GM12892 (cell line): ENCODE data around the gene TEKTIP1.
"Not testable (repeated sequence)": the region's sequence is repeated elsewhere in the genome, so short reads cannot be mapped to it uniquely, and the experiment has no call there.

Experiments used
- DNase-seq: peaks from one replicate; pipeline ENCODE4 v3.0.0; 2011; ENCODE audit not compliant: insufficient read length
- FAIRE-seq: peaks from 2 replicates; lab custom pipeline; 2011; peaks lifted over from hg19 to GRCh38; lab: Jason Lieb, UNC
- POLR2A ChIP-seq: IDR thresholded peaks from 2 replicates; pipeline ENCODE4 v1.6.1; 2011; ENCODE audit warnings: low read depth, low read length, control low read depth
- POLR2AphosphoS5 ChIP-seq: IDR thresholded peaks from 2 replicates; pipeline ENCODE4 v1.6.1; 2011; ENCODE audit warnings: low read depth, low read length, control low read depth
- TAF1 ChIP-seq: IDR thresholded peaks from 2 replicates; pipeline ENCODE4 v1.6.1; 2011; ENCODE audit warnings: low read depth, mild to moderate bottlenecking, control low read depth, low read length, borderline replicate concordance

The TEKTIP1 gene

DNA sequence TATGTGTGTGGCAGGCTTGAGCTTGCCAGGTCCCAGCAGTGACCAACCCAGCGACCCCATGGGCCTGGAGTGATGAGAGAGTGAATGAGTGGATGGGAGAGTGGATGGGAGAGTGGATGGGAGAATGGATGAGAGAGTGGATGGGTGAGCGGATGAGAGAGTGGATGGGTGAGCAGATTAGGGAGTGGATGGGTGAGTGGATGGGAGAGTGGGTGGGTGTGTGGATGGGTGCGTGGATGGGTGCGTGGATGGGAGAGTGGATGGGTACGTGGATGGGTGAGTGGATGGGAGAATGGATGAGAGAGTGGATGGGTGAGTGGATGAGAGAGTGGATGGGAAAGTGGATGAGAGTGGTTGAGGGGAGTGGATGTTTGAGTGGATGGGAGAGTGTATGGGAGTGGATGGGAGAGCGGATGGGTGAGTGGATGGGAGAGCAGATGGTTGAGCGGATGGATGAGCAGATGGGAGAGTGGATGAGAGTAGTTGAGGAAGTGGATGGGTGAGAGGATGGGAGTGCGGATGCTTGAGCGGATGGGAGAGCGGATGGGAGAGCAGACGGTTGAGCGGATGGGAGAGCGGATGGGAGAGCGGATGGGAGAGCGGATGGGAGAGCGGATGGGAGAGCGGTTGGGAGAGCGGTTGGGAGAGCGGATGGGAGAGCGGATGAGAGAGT lies 10.3 kb upstream of the TEKTIP1 start:
- DNase-seq (no peak), FAIRE-seq (no peak)
- TF ChIP-seq POLR2A (no peak), TAF1 (no peak), POLR2AphosphoS5 (no peak)

DNA sequence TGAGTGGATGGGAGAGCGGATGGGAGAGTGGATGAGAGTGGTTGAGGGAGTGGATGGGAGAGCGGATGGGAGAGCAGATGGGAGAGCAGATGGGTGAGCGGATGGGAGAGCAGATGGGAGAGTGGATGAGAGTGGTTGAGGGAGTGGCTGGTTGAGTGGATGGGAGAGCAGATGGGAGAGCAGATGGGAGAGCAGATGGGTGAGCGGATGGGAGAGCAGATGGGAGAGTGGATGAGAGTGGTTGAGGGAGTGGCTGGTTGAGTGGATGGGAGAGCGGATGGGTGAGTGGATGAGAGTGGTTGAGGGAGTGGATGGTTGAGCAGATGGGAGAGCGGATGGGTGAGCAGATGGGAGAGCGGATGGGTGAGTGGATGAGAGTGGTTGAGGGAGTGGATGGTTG lies 9.7 kb upstream of the TEKTIP1 start:
- FAIRE-seq, DNase-seq: not testable (repeated sequence)

DNA sequence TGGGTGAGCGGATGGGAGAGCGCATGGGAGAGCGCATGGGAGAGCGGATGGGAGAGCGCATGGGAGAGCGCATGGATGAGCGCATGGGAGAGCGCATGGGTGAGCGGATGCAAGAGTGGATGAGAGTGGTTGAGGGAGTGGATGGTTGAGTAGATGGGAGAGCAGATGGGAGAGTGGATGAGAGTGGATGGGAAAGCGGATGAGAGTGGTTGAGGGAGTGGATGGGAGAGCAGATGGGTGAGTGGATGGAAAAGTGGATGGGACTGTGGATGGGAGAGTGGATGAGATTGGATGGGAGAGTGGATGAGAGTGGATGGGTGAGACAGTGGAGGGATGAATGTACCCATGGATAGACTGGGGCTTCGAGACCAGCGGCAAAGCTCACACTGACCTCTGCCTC lies 8.6 kb upstream of the TEKTIP1 start:
- DNase-seq (no peak), FAIRE-seq (no peak)
- TF ChIP-seq POLR2A (no peak), TAF1 (no peak), POLR2AphosphoS5 (no peak)

DNA sequence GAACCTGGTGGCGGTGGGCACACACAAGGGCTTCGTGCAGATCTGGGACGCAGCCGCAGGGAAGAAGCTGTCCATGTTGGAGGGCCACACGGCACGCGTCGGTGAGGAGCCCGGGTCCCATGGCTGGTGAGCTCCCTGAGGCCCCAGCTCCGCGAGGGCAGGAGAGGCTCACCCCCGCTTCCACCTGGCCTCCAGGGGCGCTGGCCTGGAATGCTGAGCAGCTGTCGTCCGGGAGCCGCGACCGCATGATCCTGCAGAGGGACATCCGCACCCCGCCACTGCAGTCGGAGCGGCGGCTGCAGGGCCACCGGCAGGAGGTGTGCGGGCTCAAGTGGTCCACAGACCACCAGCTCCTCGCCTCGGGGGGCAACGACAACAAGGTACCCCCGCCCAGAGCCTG lies 7.3 kb upstream of the TEKTIP1 start:
- DNase-seq (no peak), FAIRE-seq (no peak)
- TF ChIP-seq TAF1 = no peak
- no peak for TF ChIP-seq POLR2AphosphoS5
- TF ChIP-seq POLR2A = no peak

DNA sequence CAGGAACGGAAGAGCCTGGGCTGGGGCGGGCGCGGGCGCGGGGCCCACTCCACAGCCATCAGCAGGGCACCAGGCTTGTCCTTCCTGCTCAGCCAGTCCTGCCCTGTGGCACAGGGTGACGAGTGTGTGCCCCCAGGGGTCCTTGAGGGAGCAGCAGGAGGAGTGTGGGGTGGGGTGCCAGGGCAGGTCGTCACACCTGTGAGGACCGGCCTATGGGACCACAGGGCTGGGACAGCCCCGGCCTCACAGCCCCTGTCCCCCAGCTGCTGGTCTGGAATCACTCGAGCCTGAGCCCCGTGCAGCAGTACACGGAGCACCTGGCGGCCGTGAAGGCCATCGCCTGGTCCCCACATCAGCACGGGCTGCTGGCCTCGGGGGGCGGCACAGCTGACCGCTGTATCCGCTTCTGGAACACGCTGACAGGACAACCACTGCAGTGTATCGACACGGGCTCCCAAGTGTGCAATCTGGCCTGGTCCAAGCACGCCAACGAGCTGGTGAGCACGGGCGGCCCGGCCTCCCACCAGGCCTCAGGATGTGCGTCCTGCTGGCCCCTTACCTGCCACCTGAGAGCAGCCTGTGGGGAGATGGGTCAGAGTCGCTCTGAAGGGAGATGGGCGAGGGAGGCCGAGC lies 6.7 kb upstream of the TEKTIP1 start:
- FAIRE-seq = no peak
- DNase-seq = no peak
- TF ChIP-seq POLR2A (no peak), TAF1 (no peak), POLR2AphosphoS5 (no peak)

DNA sequence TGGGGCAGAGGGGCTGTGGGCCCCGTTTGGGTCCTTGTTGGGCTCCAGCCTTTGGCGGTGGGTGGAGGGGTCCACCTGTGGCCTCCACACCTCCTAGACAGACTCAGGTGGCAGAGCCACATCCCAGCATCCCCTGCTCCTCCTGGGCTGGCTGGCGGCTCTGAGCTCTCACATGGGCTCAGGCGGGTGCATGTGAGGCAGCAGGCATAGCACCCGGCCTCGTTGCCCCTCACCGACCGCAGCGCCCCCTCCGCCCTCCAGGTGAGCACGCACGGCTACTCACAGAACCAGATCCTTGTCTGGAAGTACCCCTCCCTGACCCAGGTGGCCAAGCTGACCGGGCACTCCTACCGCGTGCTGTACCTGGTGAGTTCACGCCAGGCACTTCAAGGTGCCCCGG lies 5.9 kb upstream of the TEKTIP1 start:
- no peak for DNase-seq
- no peak for FAIRE-seq
- TF ChIP-seq POLR2A (no peak), TAF1 (no peak), POLR2AphosphoS5 (no peak)

DNA sequence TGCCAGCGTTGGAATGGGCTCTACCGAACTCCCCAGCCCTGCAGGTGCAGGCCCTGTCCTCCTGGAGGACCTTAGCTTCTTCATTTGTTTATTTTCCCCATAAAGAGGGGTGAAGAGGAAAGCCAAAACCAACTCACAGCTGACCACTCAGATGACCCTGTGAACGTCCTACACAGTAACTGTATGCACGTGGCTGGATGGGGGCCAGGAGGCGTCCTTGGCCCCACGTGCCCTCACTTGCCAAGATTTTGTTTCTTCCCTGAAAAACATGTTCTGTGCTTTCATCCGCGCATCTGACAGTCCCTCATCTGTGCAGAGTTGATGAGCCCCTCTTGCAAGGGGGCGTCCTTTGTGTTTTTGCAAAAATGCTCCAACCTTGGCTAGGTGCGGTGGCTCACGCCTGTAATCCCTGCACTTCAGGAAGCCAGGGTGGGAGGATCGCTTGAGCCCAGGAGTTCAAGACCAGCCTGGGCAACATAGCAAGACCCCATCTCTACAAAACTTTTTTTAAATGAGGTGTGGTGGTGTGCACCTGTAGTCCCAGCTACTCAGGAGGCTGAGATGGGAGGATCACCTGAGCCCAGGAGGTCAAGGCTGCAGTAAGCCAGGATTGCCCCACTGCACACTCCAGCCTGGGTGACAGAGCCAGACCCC lies 5.3 kb upstream of the TEKTIP1 start:
- no peak for DNase-seq
- no peak for TF ChIP-seq TAF1
- TF ChIP-seq POLR2A = no peak
- TF ChIP-seq POLR2AphosphoS5 = no peak
- no peak for FAIRE-seq

DNA sequence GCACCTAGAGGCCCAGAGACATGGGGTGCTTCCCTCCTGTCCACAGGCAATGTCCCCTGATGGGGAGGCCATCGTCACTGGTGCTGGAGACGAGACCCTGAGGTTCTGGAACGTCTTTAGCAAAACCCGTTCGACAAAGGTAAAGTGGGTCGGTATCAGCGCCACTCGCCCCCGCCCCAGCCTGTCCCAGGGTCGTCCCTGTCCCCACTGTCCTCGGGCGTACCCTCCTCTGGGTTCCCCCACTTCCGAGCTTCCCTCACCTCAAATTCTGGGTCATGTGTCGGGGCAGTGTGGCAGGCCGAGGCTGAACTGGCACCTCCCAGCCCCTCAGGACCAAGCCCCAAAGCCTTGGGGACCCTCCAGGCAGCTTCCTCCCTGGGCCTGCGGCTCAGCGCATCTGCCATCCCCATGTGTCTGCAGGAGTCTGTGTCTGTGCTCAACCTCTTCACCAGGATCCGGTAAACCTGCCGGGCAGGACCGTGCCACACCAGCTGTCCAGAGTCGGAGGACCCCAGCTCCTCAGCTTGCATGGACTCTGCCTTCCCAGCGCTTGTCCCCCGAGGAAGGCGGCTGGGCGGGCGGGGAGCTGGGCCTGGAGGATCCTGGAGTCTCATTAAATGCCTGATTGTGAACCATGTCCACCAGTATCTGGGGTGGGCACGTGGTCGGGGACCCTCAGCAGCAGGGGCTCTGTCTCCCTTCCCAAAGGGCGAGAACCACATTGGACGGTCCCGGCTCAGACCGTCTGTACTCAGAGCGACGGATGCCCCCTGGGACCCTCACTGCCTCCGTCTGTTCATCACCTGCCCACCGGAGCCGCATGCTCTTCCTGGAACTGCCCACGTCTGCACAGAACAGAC lies 4.4 kb upstream of the TEKTIP1 start:
- no peak for TF ChIP-seq POLR2A
- no peak for TF ChIP-seq TAF1
- no peak for TF ChIP-seq POLR2AphosphoS5
- DNase-seq = no peak
- no peak for FAIRE-seq

DNA sequence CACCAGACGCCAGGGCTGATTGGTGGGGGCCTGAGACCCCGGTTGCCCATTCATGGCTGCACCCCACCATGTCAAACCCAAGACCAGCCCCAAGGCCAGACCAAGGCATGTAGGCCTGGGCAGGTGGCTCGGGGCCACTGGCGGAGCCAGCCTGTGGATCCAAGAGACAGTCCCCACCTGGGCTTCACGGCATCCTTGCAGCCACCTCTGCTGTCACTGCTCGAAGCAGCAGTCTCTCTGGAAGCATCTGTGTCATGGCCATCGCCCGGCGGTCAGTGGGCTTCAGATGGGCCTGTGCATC lies 3.8 kb upstream of the TEKTIP1 start:
- FAIRE-seq = no peak
- DNase-seq = no peak
- TF ChIP-seq POLR2AphosphoS5 (no peak), POLR2A (no peak), TAF1 (no peak)

DNA sequence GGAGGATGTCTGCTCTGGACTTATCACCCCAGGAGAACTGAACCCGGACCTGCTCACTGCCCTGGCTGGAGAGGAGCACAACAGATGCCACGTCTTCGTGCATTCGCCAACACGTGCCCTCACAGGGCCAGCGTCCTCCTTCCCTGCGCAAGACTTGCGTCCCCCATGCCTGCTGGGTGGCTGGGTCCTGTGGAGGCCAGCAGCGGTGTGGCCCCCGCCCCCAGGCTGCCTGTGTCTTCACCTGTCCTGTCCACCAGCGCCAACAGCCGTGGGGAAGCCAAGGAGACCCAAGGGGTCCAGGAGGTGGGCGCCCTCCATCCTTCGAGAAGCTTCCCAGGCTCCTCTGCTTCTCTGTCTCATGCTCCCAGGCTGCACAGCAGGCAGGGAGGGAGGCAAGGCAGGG lies 3.4 kb upstream of the TEKTIP1 start:
- TF ChIP-seq POLR2AphosphoS5 (no peak), POLR2A (no peak), TAF1 (no peak)
- DNase-seq (no peak), FAIRE-seq (no peak)

DNA sequence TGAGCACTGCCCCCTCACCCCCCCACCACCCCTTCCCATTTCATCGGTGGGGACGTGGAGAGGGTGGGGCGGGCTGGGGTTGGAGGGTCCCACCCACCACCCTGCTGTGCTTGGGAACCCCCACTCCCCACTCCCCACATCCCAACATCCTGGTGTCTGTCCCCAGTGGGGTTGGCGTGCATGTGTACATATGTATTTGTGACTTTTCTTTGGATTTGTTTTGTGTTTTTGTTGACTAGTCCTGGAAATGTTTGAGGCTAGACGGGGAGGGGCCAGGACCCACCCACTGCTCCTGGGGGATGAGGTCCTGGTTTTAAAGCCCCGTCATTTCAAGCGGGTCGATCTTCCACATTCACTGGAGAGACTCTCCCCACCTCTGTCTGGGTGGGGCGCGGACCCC lies 3.0 kb upstream of the TEKTIP1 start:
- DNase-seq (no peak), FAIRE-seq (no peak)
- no peak for TF ChIP-seq POLR2AphosphoS5
- no peak for TF ChIP-seq POLR2A
- no peak for TF ChIP-seq TAF1

DNA sequence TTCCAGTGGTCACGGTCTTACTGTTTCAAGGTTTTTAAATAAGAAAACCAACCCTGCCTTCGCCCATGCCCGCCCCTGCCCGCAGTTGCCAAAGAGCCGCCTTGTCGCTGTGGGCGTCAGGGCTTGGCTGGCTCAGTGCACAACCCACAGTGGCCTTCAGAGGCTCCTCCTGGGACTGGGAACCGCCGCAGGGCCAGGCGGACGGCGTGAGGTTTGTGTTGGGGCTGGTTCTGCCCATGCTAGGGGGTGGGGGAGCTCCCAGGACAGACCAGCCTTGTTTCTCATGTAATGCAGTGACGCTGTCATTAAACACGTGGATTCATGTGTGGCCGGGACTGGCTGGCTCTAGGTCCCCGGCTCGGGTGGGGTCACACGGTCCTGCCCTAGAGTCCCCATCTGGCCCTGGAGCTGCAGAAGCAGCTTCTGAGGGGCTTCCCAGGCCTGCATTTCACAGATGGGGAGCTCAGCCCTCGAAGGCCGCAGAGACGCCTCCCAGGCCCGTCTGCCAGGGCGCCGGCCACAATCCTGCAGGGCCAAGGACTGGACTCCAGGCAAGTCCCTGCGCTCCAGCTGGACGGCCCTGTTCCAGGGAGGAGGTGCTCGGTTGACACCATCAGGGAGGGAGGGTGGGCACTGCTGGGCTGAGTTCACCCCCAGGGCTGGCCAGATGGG lies 2.4 kb upstream of the TEKTIP1 start:
- DNase-seq (no peak), FAIRE-seq (no peak)
- TF ChIP-seq TAF1 = no peak
- no peak for TF ChIP-seq POLR2AphosphoS5
- TF ChIP-seq POLR2A = no peak
